ENCODE data around the gene STRN3.

The STRN3 gene

DNA sequence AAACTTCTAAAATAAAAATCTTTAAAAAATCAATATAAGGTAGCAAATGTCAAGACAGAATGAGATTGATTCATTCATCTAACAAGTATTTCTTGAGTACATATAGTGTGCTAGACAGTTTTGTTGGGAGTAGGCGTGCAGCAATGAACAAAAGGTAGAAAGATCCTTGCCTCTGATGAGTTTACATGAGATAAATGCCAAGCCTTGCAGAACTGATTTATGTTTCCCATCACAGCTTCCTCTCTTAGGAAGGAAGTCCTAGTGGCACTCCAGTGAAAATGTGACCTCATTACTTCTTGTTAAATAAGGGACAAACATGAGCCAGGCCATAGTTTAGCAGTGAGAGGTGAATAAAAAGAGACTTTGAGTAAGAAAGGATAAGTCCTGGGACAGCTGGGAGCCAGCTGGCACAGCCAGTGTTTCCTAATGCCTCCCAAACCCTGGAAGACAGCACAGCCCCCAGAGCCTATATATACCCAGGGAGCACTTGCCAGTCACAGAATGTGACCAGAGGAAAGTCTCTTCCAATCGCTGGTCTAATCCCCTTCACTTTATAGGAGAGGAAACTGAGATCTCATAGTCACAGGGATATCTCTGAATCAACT, 156.5 kb downstream of the STRN3 start:
- no peak for DNase-seq

GRCh38 chr14:30868736-30869135, 157.4 kb downstream of the STRN3 start:
- no peak for DNase-seq

GRCh38 chr14:30864934-30865333, 161.2 kb downstream of the STRN3 start:
- DNase-seq, result peak; percentile 31 to 55

GRCh38 chr14:30861200-30861599, 165.0 kb downstream of the STRN3 start:
- DNase-seq, result no peak

DNA sequence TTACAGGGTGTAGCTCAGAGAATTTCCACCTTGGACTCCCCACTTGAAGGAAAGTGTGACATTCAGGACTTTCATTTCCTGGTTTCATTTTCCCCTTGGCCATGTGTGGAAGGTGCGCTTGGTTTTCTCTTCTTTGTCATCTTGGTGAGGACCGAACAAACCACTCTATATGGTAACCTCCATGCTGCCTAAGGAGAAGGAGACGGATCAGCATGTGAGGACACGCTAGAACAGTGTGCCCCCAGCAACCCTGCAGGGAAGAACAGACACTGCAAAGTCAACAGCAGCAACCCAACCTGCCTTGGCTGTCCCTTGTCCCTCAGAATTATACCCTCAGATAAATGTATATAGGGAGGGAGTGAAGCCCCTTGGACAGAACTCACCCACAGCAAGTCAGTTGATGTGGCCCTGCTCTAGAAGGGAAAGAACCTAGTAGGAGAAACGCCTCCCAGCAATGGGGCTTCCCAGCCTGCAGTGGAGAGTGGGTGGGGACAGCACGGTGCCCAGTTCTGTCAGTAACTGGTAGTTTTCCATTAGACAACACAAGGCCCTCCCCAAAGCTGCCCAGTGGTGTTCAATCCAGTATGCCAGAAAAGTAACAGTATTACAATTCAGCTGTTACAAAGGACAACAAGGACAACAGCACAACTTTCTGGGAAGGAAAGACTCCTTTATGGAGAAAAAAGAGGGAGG, 170.7 kb downstream of the STRN3 start:
- DNase-seq, result no peak

- no peak for DNase-seq
Observed at GRCh38 chr14:30854492-30854891, 171.7 kb downstream of the STRN3 start.

DNA sequence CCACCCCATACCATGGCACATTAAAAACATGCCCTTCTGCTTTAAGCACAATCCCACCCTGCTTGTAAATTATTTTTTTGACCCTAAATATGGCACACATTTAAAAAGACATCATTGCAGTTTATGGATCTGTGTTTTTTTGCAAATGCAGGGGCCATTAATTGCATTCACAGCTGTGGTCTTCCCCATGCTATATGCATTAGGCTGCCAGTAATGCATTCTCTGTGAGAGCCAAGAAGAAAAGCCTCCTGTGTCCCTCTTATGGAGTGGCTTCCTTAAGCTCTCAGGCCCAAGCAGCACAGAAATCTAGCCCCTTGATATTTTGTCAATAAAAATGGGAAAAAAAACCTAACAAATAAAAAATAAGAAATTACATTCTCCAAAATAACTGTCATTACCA, 172.2 kb downstream of the STRN3 start:
- no peak for DNase-seq

DNA sequence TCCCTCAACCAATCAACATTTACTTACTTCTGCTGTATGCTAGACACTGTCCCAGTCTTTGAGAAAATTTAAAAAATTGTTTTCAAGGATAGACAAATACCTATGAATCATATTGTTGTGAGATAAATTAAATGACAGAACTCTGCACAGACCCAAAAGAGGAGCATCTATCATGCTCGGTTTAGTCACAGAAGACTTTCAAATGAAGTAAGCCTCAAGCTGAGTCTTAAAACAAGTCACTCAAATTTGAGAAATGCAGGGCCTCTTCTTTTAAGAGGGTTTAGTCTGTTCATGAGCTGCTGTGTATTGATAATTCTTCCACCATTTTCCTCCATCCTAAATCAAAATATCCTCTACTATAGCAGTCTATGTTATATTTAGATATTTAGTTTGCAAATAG, 176.2 kb downstream of the STRN3 start:
- DNase-seq, result no peak

- DNase-seq, result no peak
Observed at GRCh38 chr14:30849354-30849753, 176.8 kb downstream of the STRN3 start.

GRCh38 chr14:30848449-30849240, 177.5 kb downstream of the STRN3 start:
- no peak for DNase-seq

All from NCI-H187 (cell line).